H1 (cell line): Measurements from ENCODE around the gene LAMC3. TPM values are rescaled to one million over a fixed set of nuclear protein-coding genes. Genes with fewer than 3 reads are reported as not detected.

ENCODE experiments used
- CTCF ChIA-PET: fragments of 300-600 bp; sonication (Branson Sonifier 250); formaldehyde crosslinking; loops from one replicate; lab custom pipeline; 2021; ENCODE audit not compliant: partially characterized antibody; lab: Charles Lee
- POLR2A ChIA-PET: fragments of 300-600 bp; sonication (Branson Sonifier 250); formaldehyde crosslinking; loops from one replicate; lab custom pipeline; 2021; ENCODE audit warnings: inconsistent platforms; ENCODE audit not compliant: partially characterized antibody; lab: Charles Lee
- DNase-seq, 2 experiments: peaks; one replicate each; pipeline versions ENCODE4 v3.0.0 to v3.0.0-alpha.2; 2010 to 2022; ENCODE audit warnings: low spot score in 2 of 2, low read depth in 1 of 2, mixed read lengths in 1 of 2
- FAIRE-seq: peaks from 2 replicates; lab custom pipeline; 2011; peaks lifted over from hg19 to GRCh38; lab: Jason Lieb, UNC
- H2AFZ ChIP-seq: 2 replicates; pipeline ENCODE4 v1.8.1; 2012; ENCODE audit warnings: low read length, inconsistent platforms
- H2AK5ac ChIP-seq: 2 replicates; pipeline ENCODE4 v1.6.1; 2013; ENCODE audit warnings: low read depth, low read length
- H2BK120ac ChIP-seq: replicated peaks from 2 replicates; pipeline ENCODE3; 2013; ENCODE audit warnings: low read depth, low read length, inconsistent platforms
- H2BK12ac ChIP-seq: 2 replicates; pipeline ENCODE4 v1.6.1; 2013; ENCODE audit warnings: low read depth, low read length
- H2BK15ac ChIP-seq: 2 replicates; pipeline ENCODE4 v1.6.1; 2013; ENCODE audit warnings: low read length
- H2BK20ac ChIP-seq: 2 replicates; pipeline ENCODE4 v1.6.1; 2013; ENCODE audit warnings: low read length
- H2BK5ac ChIP-seq: 2 replicates; pipeline ENCODE4 v1.6.1; 2013; ENCODE audit warnings: low read depth, low read length
- H3K14ac ChIP-seq: 2 replicates; pipeline ENCODE4 v1.6.1; 2013; ENCODE audit warnings: inconsistent platforms; ENCODE audit not compliant: insufficient read length
- H3K18ac ChIP-seq: 2 replicates; pipeline ENCODE4 v1.6.1; 2013; ENCODE audit warnings: low read length; ENCODE audit errors: extremely low read depth
- H3K23ac ChIP-seq: 2 replicates; pipeline ENCODE4 v1.6.1; 2013; ENCODE audit warnings: inconsistent platforms; ENCODE audit not compliant: insufficient read length
- H3K23me2 ChIP-seq: 2 replicates; pipeline ENCODE4 v1.6.1; 2013; ENCODE audit warnings: low read depth, low read length
- H3K27ac ChIP-seq: 2 replicates; pipeline ENCODE4 v1.6.1; 2011; ENCODE audit warnings: low read depth, low read length, inconsistent platforms
- H3K27me3 ChIP-seq, 4 experiments: replicated peaks in 1 of 4; 1 replicate in 1 of 4; 2 replicates in 3 of 4; pipeline versions ENCODE4 v1.6.1 to v1.8.1; 2011 to 2013; ENCODE audit warnings: low read length in 3 of 4, mild to moderate bottlenecking in 3 of 4, inconsistent platforms in 2 of 4, mixed read lengths in 2 of 4, moderate library complexity in 1 of 4; ENCODE audit not compliant: control insufficient read depth in 3 of 4, insufficient read depth in 3 of 4; ENCODE audit errors: extremely low read depth in 1 of 4
- H3K36me3 ChIP-seq, 4 experiments: 2 replicates each; pipeline versions ENCODE4 v1.6.1 to v1.8.1; 2011 to 2013; ENCODE audit warnings: mild to moderate bottlenecking in 4 of 4, low read length in 3 of 4, moderate library complexity in 2 of 4, control low read depth in 1 of 4, inconsistent platforms in 1 of 4; ENCODE audit not compliant: insufficient read depth in 4 of 4, control insufficient read depth in 2 of 4
- H3K4ac ChIP-seq: replicated peaks from 2 replicates; pipeline ENCODE3; 2013; ENCODE audit warnings: low read length, low read depth, mixed read lengths, inconsistent platforms; ENCODE audit not compliant: insufficient read length
- H3K4me1 ChIP-seq, 4 experiments: replicated peaks in 1 of 4; 1 replicate in 1 of 4; 2 replicates in 3 of 4; pipeline versions ENCODE4 v1.6.1 to v1.8.1; 2011 to 2013; ENCODE audit warnings: low read length in 3 of 4, inconsistent platforms in 2 of 4, mixed read lengths in 1 of 4; ENCODE audit not compliant: insufficient read depth in 4 of 4, control insufficient read depth in 3 of 4
- H3K4me2 ChIP-seq, 2 experiments: 2 replicates each; pipeline versions ENCODE4 v1.6.1 to v1.8.1; 2011 to 2013; ENCODE audit warnings: low read depth in 2 of 2, low read length in 2 of 2, control low read depth in 1 of 2, inconsistent platforms in 1 of 2, mild to moderate bottlenecking in 1 of 2; ENCODE audit not compliant: insufficient read depth in 1 of 2
- H3K4me3 ChIP-seq, 4 experiments: fragments of 200-600, 300-600 bp in 1 of 4; sonication (generic), shearing (Covaris generic), sonication (Bioruptor Twin) in 1 of 4; 2 replicates each; pipeline versions ENCODE4 v1.5.1 to v1.8.1; 2011 to 2016; ENCODE audit warnings: low read length in 4 of 4, low read depth in 3 of 4, control low read depth in 2 of 4, inconsistent platforms in 2 of 4, mild to moderate bottlenecking in 2 of 4, mixed read lengths in 1 of 4, moderate library complexity in 1 of 4; ENCODE audit not compliant: insufficient read depth in 2 of 4; ENCODE audit errors: extremely low read depth in 1 of 4
- H3K56ac ChIP-seq: replicated peaks from 2 replicates; pipeline ENCODE3; 2013; ENCODE audit warnings: low read depth, mild to moderate bottlenecking, mixed read lengths, low read length, inconsistent platforms; ENCODE audit not compliant: insufficient read length
- H3K79me1 ChIP-seq: 2 replicates; pipeline ENCODE4 v1.6.1; 2013; ENCODE audit warnings: low read depth, low read length, control low read depth
- H3K79me2 ChIP-seq, 2 experiments: 2 replicates each; pipeline versions ENCODE4 v1.6.1 to v1.8.1; 2012 to 2013; ENCODE audit warnings: low read length in 2 of 2, mild to moderate bottlenecking in 2 of 2, inconsistent platforms in 1 of 2; ENCODE audit not compliant: insufficient read depth in 2 of 2, control insufficient read depth in 1 of 2
- H3K9ac ChIP-seq, 4 experiments: replicated peaks in 1 of 4; 1 replicate in 1 of 4; 2 replicates in 3 of 4; pipeline versions ENCODE4 v1.6.1 to v1.8.1; 2011 to 2013; ENCODE audit warnings: low read depth in 3 of 4, low read length in 3 of 4, control low read depth in 2 of 4, mild to moderate bottlenecking in 2 of 4, moderate library complexity in 2 of 4, inconsistent platforms in 1 of 4; ENCODE audit errors: extremely low read depth in 1 of 4
- H3K9me3 ChIP-seq, 2 experiments: 2 replicates each; pipeline versions ENCODE4 v1.6.1 to v1.8.1; 2012 to 2013; ENCODE audit warnings: mild to moderate bottlenecking in 2 of 2, moderate library complexity in 2 of 2, control low read depth in 1 of 2, inconsistent platforms in 1 of 2, low read depth in 1 of 2, low read length in 1 of 2, mixed read lengths in 1 of 2; ENCODE audit not compliant: insufficient read depth in 2 of 2
- H4K20me1 ChIP-seq, 2 experiments: replicated peaks in 1 of 2; 2 replicates each; pipeline versions ENCODE3 to v1.8.1; 2011 to 2013; ENCODE audit warnings: inconsistent platforms in 2 of 2, low read length in 2 of 2, mild to moderate bottlenecking in 1 of 2; ENCODE audit not compliant: insufficient read depth in 2 of 2, control insufficient read depth in 1 of 2
- H4K5ac ChIP-seq: 2 replicates; pipeline ENCODE4 v1.6.1; 2013; ENCODE audit warnings: low read length, low read depth, mixed read lengths, inconsistent platforms; ENCODE audit not compliant: insufficient read length
- H4K8ac ChIP-seq: 2 replicates; pipeline ENCODE4 v1.8.0; 2013; ENCODE audit warnings: mild to moderate bottlenecking, moderate library complexity, low read length, inconsistent platforms; ENCODE audit not compliant: insufficient read depth; ENCODE audit errors: extremely low read depth
- H4K91ac ChIP-seq: replicated peaks from 2 replicates; pipeline ENCODE3; 2013; ENCODE audit warnings: low read length, mixed read lengths, inconsistent platforms; ENCODE audit not compliant: insufficient read length
- EGR1 ChIP-seq: IDR thresholded peaks from 2 replicates; pipeline ENCODE4 v1.6.1; 2011; ENCODE audit warnings: low read depth, low read length, borderline replicate concordance
- KDM1A ChIP-seq: fragments of 200-600, 300-600 bp; sonication (generic); IDR thresholded peaks from 2 replicates; pipeline ENCODE4 v1.7.1; 2016; ENCODE audit warnings: mild to moderate bottlenecking, low read length, borderline replicate concordance
- WGBS, 2 experiments: shearing (Covaris generic) in 1 of 2; methylation state at CpG; one replicate each; pipeline versions ENCODE4 v1.1.6 to v1.1.7; 2013 to 2015; ENCODE audit warnings: low lambda C conversion rate in 2 of 2, mixed read lengths in 2 of 2, inconsistent platforms in 1 of 2, low coverage in 1 of 2, missing lambda C conversion rate in 1 of 2; ENCODE audit not compliant: insufficient replicate concordance in 2 of 2, insufficient coverage in 1 of 2, insufficient read length in 1 of 2; ENCODE audit errors: extremely low coverage in 1 of 2, missing lambda C conversion rate in 1 of 2; 5-methylcytosine and 5-hydroxymethylcytosine counted together
- polyA plus RNA-seq, 7 experiments: library from polyadenylated mRNA; depleted of rRNA in 3 of 7; stranded (reverse) in 5 of 7; unstranded in 2 of 7; fragments of >200 nt in 5 of 7; fragments of 200-250 nt in 2 of 7; gene quantifications; 1 replicate in 5 of 7; 2 replicates in 1 of 7; 4 replicates in 1 of 7; pipeline versions ENCODE4 v1.2.1 to v1.2.3, GENCODE V29; 2011 to 2013; ENCODE audit warnings: missing spikeins in 2 of 7, mixed read lengths in 2 of 7
- total RNA-seq: library from RNA; stranded (reverse); fragmentation: NEBNext Ultra II Directional; extraction: Animal tissue kit (Norgen Biotek cat#: 25700); gene quantifications from 2 replicates; pipeline ENCODE4 v1.2.1, GENCODE V29; 2021

Gene LAMC3
- total and polyA plus RNA-seq, 2 of the 8 experiments (the other 6 are each of a cell fraction or from before 2014, with no cell fraction given), result 9.3 to 12.3 TPM

DNA sequence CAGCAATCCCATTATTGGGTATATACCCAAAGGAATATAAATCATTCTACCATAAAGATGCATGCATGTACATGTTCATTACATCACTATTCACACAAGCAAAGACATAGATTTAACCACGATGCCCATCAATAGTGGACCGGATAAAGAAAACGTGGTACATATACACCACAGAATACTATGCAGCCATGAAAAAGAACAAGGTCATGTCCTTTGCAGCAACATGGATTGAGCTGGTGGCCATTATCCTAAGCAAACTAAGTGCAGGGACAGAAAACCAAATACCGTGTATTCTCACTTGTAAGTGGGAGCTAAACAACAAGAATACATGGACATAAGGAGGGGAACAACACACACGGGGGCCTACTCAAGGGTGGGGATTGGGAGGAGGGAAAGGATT, 33.8 kb upstream of the LAMC3 start:
- H3K18ac ChIP-seq, result no peak overlapping the region

More for the DNA sequence above, 33.8 kb upstream of the LAMC3 start:
- no peaks in the 10 kb centered on the region for H3K36me3 ChIP-seq
- H4K8ac ChIP-seq, result no peak overlapping the region
- no peak overlapping the region for H2BK15ac ChIP-seq
- no peak overlapping the region for H3K27ac ChIP-seq
- no peak overlapping the region for H4K91ac ChIP-seq
- 88% methylated on average over 5 of the region's 5 CpGs; no CpG with 5 or more reads in 1 of the 2 experiments for WGBS, 2 experiments
- H3K4me2 ChIP-seq, result no peak overlapping the region
- no peak overlapping the region for H2AK5ac ChIP-seq
- H2BK12ac ChIP-seq, result no peak overlapping the region
- no peaks in the 10 kb centered on the region; a peak in 1 of 7 replicates for H3K27me3 ChIP-seq
- no peak overlapping the region for H2BK20ac ChIP-seq
- no peaks in the 10 kb centered on the region for H3K9me3 ChIP-seq
- H3K23ac ChIP-seq, result no peak overlapping the region
- H4K20me1 ChIP-seq, result no peaks in the 10 kb centered on the region
- no peaks in the 10 kb centered on the region for H3K79me1 ChIP-seq
- peaks cover 0 to 3% (median 0%) of the 10 kb centered on the region in 4 experiments; a peak in 1 of 7 replicates for H3K4me1 ChIP-seq
- POLR2A ChIA-PET, result no interaction called here
- no peaks in the 10 kb centered on the region for H3K79me2 ChIP-seq
- DNase-seq, result no peak
- H2AFZ ChIP-seq, result no peak overlapping the region
- no peak overlapping the region for H4K5ac ChIP-seq
- no peak overlapping the region for H3K4ac ChIP-seq
- TF ChIP-seq EGR1 (no peak), KDM1A (peak; percentile 77; the same call in 1 of the 2 replicates)
- no peak overlapping the region for H2BK120ac ChIP-seq
- H3K9ac ChIP-seq, result no peak overlapping the region
- peaks cover 4% of the 10 kb centered on the region; the same call in 1 of the 2 replicates for H3K23me2 ChIP-seq
- no peak for FAIRE-seq
- no peak overlapping the region for H2BK5ac ChIP-seq
- no peak overlapping the region for H3K14ac ChIP-seq
- H3K56ac ChIP-seq, result no peak overlapping the region
- CTCF ChIA-PET, result interaction anchor here (0.7 to 3.3 kb wide), 7 partner anchors 12 to 291 kb away, joined by 3 to 17 read pairs (median 3); no protein-coding TSS in a partner anchor
- no peak overlapping the region for H3K4me3 ChIP-seq
